Neural cell (in vitro differentiated cells): ENCODE data around the gene TDRD12.

Experiments
- EP300 ChIP-seq: fragments of 450-650 bp; conservative IDR thresholded peaks from 2 replicates; pipeline ENCODE4 v1.6.1; 2014; ENCODE audit warnings: antibody characterized with exemption, mild to moderate bottlenecking, moderate library complexity; ENCODE audit not compliant: poor library complexity, severe bottlenecking
- EZH2 ChIP-seq: fragments of 200-600, 300-800 bp; shearing (Covaris generic), sonication (generic); IDR thresholded peaks from 2 replicates; pipeline ENCODE4 v1.6.1; 2014; ENCODE audit warnings: antibody characterized with exemption, low read length, borderline replicate concordance, mild to moderate bottlenecking; ENCODE audit not compliant: insufficient read depth, poor library complexity, severe bottlenecking
- POLR2AphosphoS5 ChIP-seq: IDR thresholded peaks from 2 replicates; pipeline ENCODE4 v1.6.1; 2012
- TF ChIP-seq, protein P1 (sequence below): fragments of 450-650 bp; IDR thresholded peaks from 2 replicates; pipeline ENCODE4 v1.5.1; 2014; ENCODE audit warnings: antibody characterized with exemption, mild to moderate bottlenecking, moderate library complexity; ENCODE audit not compliant: poor library complexity, severe bottlenecking
- TF ChIP-seq, protein P2 (sequence below): IDR thresholded peaks from 2 replicates; pipeline ENCODE4 v1.6.1; 2012; ENCODE audit warnings: borderline replicate concordance

DNA sequence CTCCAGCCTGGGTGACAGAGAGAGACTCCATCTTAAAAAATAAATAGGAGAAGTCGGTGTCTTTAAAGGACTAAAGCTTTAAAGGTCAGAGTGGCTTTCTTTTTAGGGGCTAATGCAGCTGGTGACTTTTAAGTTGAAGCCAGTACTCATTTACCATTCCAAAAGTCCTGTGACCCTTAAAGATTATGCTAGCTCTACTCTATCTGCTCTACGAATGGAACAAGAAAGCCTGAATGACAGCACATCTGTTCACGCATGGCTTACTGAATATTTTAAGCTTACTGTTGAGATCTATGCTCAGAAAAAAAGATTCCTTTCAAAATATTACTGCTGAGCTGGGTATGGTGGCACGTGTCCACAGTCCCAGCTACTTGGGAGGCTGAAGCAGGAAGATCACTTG is 16.4 kb downstream of the TDRD12 start:
- TF ChIP-seq, protein P1, sequence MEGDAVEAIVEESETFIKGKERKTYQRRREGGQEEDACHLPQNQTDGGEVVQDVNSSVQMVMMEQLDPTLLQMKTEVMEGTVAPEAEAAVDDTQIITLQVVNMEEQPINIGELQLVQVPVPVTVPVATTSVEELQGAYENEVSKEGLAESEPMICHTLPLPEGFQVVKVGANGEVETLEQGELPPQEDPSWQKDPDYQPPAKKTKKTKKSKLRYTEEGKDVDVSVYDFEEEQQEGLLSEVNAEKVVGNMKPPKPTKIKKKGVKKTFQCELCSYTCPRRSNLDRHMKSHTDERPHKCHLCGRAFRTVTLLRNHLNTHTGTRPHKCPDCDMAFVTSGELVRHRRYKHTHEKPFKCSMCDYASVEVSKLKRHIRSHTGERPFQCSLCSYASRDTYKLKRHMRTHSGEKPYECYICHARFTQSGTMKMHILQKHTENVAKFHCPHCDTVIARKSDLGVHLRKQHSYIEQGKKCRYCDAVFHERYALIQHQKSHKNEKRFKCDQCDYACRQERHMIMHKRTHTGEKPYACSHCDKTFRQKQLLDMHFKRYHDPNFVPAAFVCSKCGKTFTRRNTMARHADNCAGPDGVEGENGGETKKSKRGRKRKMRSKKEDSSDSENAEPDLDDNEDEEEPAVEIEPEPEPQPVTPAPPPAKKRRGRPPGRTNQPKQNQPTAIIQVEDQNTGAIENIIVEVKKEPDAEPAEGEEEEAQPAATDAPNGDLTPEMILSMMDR: no peak
- TF ChIP-seq EZH2 (no peak), POLR2AphosphoS5 (no peak), EP300 (no peak)
- TF ChIP-seq, protein P2, sequence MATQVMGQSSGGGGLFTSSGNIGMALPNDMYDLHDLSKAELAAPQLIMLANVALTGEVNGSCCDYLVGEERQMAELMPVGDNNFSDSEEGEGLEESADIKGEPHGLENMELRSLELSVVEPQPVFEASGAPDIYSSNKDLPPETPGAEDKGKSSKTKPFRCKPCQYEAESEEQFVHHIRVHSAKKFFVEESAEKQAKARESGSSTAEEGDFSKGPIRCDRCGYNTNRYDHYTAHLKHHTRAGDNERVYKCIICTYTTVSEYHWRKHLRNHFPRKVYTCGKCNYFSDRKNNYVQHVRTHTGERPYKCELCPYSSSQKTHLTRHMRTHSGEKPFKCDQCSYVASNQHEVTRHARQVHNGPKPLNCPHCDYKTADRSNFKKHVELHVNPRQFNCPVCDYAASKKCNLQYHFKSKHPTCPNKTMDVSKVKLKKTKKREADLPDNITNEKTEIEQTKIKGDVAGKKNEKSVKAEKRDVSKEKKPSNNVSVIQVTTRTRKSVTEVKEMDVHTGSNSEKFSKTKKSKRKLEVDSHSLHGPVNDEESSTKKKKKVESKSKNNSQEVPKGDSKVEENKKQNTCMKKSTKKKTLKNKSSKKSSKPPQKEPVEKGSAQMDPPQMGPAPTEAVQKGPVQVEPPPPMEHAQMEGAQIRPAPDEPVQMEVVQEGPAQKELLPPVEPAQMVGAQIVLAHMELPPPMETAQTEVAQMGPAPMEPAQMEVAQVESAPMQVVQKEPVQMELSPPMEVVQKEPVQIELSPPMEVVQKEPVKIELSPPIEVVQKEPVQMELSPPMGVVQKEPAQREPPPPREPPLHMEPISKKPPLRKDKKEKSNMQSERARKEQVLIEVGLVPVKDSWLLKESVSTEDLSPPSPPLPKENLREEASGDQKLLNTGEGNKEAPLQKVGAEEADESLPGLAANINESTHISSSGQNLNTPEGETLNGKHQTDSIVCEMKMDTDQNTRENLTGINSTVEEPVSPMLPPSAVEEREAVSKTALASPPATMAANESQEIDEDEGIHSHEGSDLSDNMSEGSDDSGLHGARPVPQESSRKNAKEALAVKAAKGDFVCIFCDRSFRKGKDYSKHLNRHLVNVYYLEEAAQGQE: no peak
